ENCODE data around the gene C4BPA.

Gene C4BPA

GRCh38 chr1:207194197-207194596 is 90.2 kb downstream of the C4BPA start:
- no peak for DNase-seq
